AG04450 (cell line): ENCODE data around the gene CFAP46. TPM values are rescaled to one million over a fixed set of nuclear protein-coding genes. Genes with fewer than 3 reads are reported as not detected.
"Not testable (repeated sequence)": the region's sequence is repeated elsewhere in the genome, so short reads cannot be mapped to it uniquely, and the experiment has no call there.

Experiments used
- CTCF ChIA-PET: fragments of 300-600, 350-600 bp; formaldehyde crosslinking; extraction: SDS; loops from one replicate; lab custom pipeline; 2022; ENCODE audit warnings: antibody characterized with exemption, inconsistent platforms; lab: Charles Lee
- POLR2A ChIA-PET: fragments of 350-600 bp; formaldehyde crosslinking; extraction: SDS; loops from one replicate; lab custom pipeline; 2021; ENCODE audit warnings: antibody characterized with exemption, inconsistent platforms; lab: Yijun Ruan, JAX
- DNase-seq: peaks from one replicate; pipeline ENCODE4 v3.0.0-alpha.2; 2011; ENCODE audit warnings: low read depth, low spot score
- H3K27ac ChIP-seq: one replicate; pipeline ENCODE4 v1.5.1; 2012; ENCODE audit warnings: low read depth, low read length, control low read depth
- H3K27me3 ChIP-seq: one replicate; pipeline ENCODE4 v1.6.0; 2012; ENCODE audit warnings: low read length; ENCODE audit not compliant: control insufficient read depth, insufficient read depth
- H3K4me3 ChIP-seq: 2 replicates; pipeline ENCODE4 v1.5.1; 2011; ENCODE audit warnings: mild to moderate bottlenecking, low read depth, low read length, control low read depth
- H3K9me3 ChIP-seq: 2 replicates; pipeline ENCODE4 v1.5.1; 2012; ENCODE audit warnings: low read length; ENCODE audit not compliant: control insufficient read depth, insufficient read depth
- CTCF ChIP-seq: IDR thresholded peaks from 2 replicates; pipeline ENCODE4 v1.5.1; 2011; ENCODE audit warnings: low read depth, low read length, control low read depth, inconsistent platforms
- polyA plus RNA-seq: library from polyadenylated mRNA; depleted of rRNA; stranded (reverse); fragments of >200 nt; gene quantifications from 2 replicates; pipeline ENCODE4 v1.2.3, GENCODE V29; 2011

The CFAP46 gene
- polyA plus RNA-seq, 1 experiment: 2.7 TPM

- Histone ChIP-seq H3K9me3 (no peaks in the 10 kb centered on the region; the same call in 1 of the 2 replicates), H3K27me3 (peaks cover 30% of the 10 kb centered on the region), H3K27ac (no peak overlapping the region), H3K4me3 (no peak overlapping the region)
- TF ChIP-seq CTCF: no peak
- DNase-seq: no peak
- ChIA-PET CTCF (no interaction called here), POLR2A (no interaction called here)
Measured at GRCh38 chr10:132890301-132890700, 52.1 kb downstream of the CFAP46 start.

- Histone ChIP-seq H3K9me3 (no peaks in the 10 kb centered on the region; the same call in 1 of the 2 replicates), H3K27ac (no peak overlapping the region), H3K27me3 (peaks cover 25% of the 10 kb centered on the region), H3K4me3 (no peak overlapping the region)
- CTCF ChIA-PET: no interaction called here
- TF ChIP-seq CTCF: no peak
- POLR2A ChIA-PET: interaction anchor here (0.6 kb wide), 1 partner anchor 367 kb away, joined by 10 read pairs; no protein-coding TSS in a partner anchor
- no peak for DNase-seq
Measured at GRCh38 chr10:132889556-132889955, 52.8 kb downstream of the CFAP46 start.

GRCh38 chr10:132888898-132889490, 53.4 kb downstream of the CFAP46 start:
- DNase-seq: no peak
- Histone ChIP-seq H3K27me3 (peaks cover 20% of the 10 kb centered on the region), H3K4me3 (no peak overlapping the region), H3K27ac (no peak overlapping the region), H3K9me3 (no peaks in the 10 kb centered on the region; the same call in 1 of the 2 replicates)
- POLR2A ChIA-PET: interaction anchor here (0.6 kb wide), 1 partner anchor 368 kb away, joined by 10 read pairs; no protein-coding TSS in a partner anchor
- TF ChIP-seq CTCF: no peak
- CTCF ChIA-PET: no interaction called here

GRCh38 chr10:132888446-132888845, 53.9 kb downstream of the CFAP46 start:
- H3K9me3 ChIP-seq, DNase-seq, POLR2A ChIA-PET, H3K4me3 ChIP-seq, H3K27ac ChIP-seq, CTCF ChIA-PET: not testable (repeated sequence)
- peaks cover 16% of the 10 kb centered on the region for H3K27me3 ChIP-seq

GRCh38 chr10:132886211-132887099, 55.9 kb downstream of the CFAP46 start:
- Histone ChIP-seq H3K4me3 (no peak overlapping the region), H3K9me3 (no peaks in the 10 kb centered on the region; the same call in 1 of the 2 replicates), H3K27me3 (peaks cover 6% of the 10 kb centered on the region), H3K27ac (no peak overlapping the region)
- no peak for DNase-seq
- no peak for TF ChIP-seq CTCF
- ChIA-PET CTCF (no interaction called here), POLR2A (interaction anchor here (0.6 kb wide), 1 partner anchor 315 kb away, joined by 3 read pairs; no protein-coding TSS in a partner anchor)
